Common myeloid progenitor, CD34-positive (primary cell): ENCODE data around the gene TERC. TPM values are rescaled to one million over a fixed set of nuclear protein-coding genes. Genes with fewer than 3 reads are reported as not detected.
A peak's percentile ranks its signal among the peaks of the same experiment; 100 is the strongest.

Experiments
- CTCF ChIA-PET: fragments of 350-600 bp; sonication (Branson Sonifier 250); formaldehyde crosslinking; loops from one replicate; lab custom pipeline; 2021; ENCODE audit warnings: antibody characterized with exemption; lab: Charles Lee
- POLR2A ChIA-PET: fragments of 350-600 bp; sonication (Branson Sonifier 250); formaldehyde crosslinking; loops from one replicate; lab custom pipeline; 2021; ENCODE audit warnings: antibody characterized with exemption; lab: Charles Lee
- DNase-seq, 3 donors: peaks; one replicate each; pipeline versions ENCODE4 v3.0.0 to v3.0.0-alpha.2; 2013
- H3K27ac ChIP-seq, 2 experiments: 1 replicate in 1 of 2; 2 replicates in 1 of 2; pipeline ENCODE4 v1.7.0; 2013; ENCODE audit warnings: inconsistent platforms in 2 of 2, low read length in 2 of 2, mild to moderate bottlenecking in 2 of 2, low read depth in 1 of 2, moderate library complexity in 1 of 2; ENCODE audit not compliant: severe bottlenecking in 2 of 2, insufficient read depth in 1 of 2, poor library complexity in 1 of 2
- H3K27me3 ChIP-seq, 5 experiments: replicated peaks in 2 of 5; 1 replicate in 3 of 5; 2 replicates in 2 of 5; pipeline versions ENCODE4 v1.6.1 to v1.7.0; 2013; ENCODE audit warnings: low read length in 4 of 5, mild to moderate bottlenecking in 2 of 5, moderate library complexity in 2 of 5, inconsistent platforms in 1 of 5; ENCODE audit not compliant: insufficient read depth in 5 of 5, control insufficient read depth in 4 of 5
- H3K36me3 ChIP-seq, 4 experiments: 1 replicate in 2 of 4; 2 replicates in 2 of 4; pipeline versions ENCODE4 v1.6.1 to v1.7.0; 2013; ENCODE audit warnings: low read length in 3 of 4, control low read depth in 1 of 4, mild to moderate bottlenecking in 1 of 4; ENCODE audit not compliant: control insufficient read depth in 4 of 4, insufficient read depth in 4 of 4
- H3K4me1 ChIP-seq, 4 experiments: 1 replicate in 3 of 4; 2 replicates in 1 of 4; pipeline versions ENCODE4 v1.6.1 to v1.7.1; 2013; ENCODE audit warnings: low read length in 3 of 4, mild to moderate bottlenecking in 3 of 4, control low read depth in 1 of 4, inconsistent platforms in 1 of 4, moderate library complexity in 1 of 4; ENCODE audit not compliant: control insufficient read depth in 4 of 4, insufficient read depth in 4 of 4; ENCODE audit errors: control extremely low read depth in 1 of 4
- H3K4me3 ChIP-seq, 7 experiments: 1 replicate in 4 of 7; 2 replicates in 3 of 7; pipeline versions ENCODE4 v1.5.1 to v1.7.0; 2013; ENCODE audit warnings: mild to moderate bottlenecking in 7 of 7, low read length in 6 of 7, moderate library complexity in 6 of 7, inconsistent platforms in 2 of 7, low read depth in 2 of 7, control low read depth in 1 of 7; ENCODE audit not compliant: insufficient read depth in 4 of 7, control insufficient read depth in 1 of 7; ENCODE audit errors: extremely low read depth in 1 of 7
- H3K9me3 ChIP-seq, 5 experiments: 1 replicate in 4 of 5; 2 replicates in 1 of 5; pipeline versions ENCODE4 v1.6.1 to v1.7.1; 2013; ENCODE audit warnings: low read length in 4 of 5, mild to moderate bottlenecking in 2 of 5, inconsistent platforms in 1 of 5, low read depth in 1 of 5, moderate library complexity in 1 of 5; ENCODE audit not compliant: control insufficient read depth in 4 of 5, insufficient read depth in 2 of 5; ENCODE audit errors: control extremely low read depth in 1 of 5
- WGBS: methylation state at CpG from one replicate; pipeline ENCODE4 v1.1.5; 2013; ENCODE audit not compliant: insufficient coverage; 5-methylcytosine and 5-hydroxymethylcytosine counted together
- polyA plus RNA-seq: library from polyadenylated mRNA; unstranded; fragments of 120-200 nt; gene quantifications from one replicate; pipeline ENCODE4 v1.2.1, GENCODE V29; 2013

The TERC gene
- polyA plus RNA-seq = 0.75 TPM

DNA sequence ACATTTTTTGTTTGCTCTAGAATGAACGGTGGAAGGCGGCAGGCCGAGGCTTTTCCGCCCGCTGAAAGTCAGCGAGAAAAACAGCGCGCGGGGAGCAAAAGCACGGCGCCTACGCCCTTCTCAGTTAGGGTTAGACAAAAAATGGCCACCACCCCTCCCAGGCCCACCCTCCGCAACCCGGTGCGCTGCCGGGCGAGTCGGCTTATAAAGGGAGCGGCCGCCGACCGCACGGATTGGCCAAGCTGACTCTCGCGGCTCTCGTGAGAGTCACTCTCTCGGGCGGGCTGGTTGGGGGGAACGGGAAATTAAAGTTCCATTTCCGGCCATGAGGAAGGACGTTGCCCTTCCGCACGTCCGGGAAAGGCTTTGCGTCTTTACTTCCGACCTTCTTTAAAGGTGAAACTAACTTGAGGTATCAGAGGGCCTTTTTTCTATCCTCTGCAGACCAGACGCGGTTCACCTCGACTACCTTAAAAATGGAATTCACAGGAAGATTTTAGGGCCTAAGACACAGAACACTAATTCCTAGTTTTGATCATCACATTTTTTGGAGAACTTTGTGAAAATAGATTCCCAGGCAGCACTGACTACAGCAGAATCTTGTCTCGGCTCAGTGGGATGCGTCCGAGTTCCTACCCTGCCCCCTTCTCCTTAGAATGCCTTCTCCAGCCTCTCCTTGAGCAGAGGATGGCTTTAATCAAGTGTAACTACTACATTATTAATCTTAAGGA lies at the start of gene TERC:
TERC (minus strand) TSS at position 179 of the 731 bp plus-strand sequence.
- 10% methylated on average over 40 of the region's 42 CpGs for WGBS
- peak; percentile 90 to 93 (median 92) for DNase-seq
- Histone ChIP-seq H3K27ac (peak within 1 kb of the TSS; percentile 29 to 88), H3K36me3 (no peaks in the 10 kb centered on the region), H3K9me3 (peaks cover 0 to 3% (median 0%) of the 10 kb centered on the region in 5 experiments), H3K27me3 (no peaks in the 10 kb centered on the region), H3K4me1 (peaks cover 3 to 17% (median 10%) of the 10 kb centered on the region in 4 experiments), H3K4me3 (peak within 1 kb of the TSS; percentile 62 to 98 (median 92))
- ChIA-PET CTCF (interaction anchor here (4.6 kb wide), 1 partner anchor 8 kb away, joined by 25 read pairs; the partner anchor contains the start of gene MYNN), POLR2A (interaction anchor here (0.9 to 2.1 kb wide), 3 partner anchors 8 to 592 kb away, joined by 3 to 12 read pairs (median 3); partner anchors contain the start of genes MYNN, SEC62 and SKIL)

DNA sequence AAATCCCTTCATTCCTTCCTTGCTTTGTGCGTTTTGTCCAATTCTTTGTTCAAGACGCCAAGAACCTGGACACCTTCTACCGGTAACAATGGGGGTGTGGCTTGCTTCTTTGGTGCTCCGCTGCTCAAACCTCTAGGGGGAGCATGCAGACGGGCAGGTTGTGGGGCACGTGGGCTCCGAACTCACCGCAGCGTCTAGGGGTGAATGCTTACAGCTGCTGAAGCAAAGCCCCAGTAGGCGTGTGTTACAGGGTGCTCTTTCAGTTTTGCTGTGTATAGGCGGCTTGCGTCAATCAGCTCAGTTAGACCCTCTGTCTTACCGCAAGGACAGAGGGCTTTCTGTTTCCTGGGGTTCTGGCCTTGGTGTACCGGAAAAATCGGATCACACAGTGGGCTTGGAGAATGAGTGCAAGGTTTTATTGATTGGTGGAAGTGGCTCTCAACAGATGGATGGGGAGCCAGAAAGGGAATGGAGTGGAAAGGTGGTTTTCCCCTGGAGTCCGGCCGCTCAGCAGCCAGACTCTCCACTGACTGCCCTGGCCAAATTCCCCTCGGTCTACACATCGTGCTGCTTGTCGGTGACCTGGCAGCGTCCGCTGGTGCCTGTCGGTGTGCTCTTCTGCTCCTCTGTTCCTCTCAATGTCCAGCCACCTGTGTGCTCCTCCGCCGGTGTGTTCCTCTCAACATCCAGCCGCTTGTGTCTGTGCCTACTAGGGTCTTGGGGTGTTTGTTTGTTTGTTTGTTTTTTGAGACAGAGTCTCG lies 49.1 kb upstream of the TERC start:
- Histone ChIP-seq H3K27ac (no peak overlapping the region), H3K4me1 (peaks cover 5 to 32% (median 29%) of the 10 kb centered on the region in 4 experiments), H3K9me3 (peaks cover 0 to 7% (median 3%) of the 10 kb centered on the region in 5 experiments), H3K27me3 (no peaks in the 10 kb centered on the region), H3K36me3 (no peaks in the 10 kb centered on the region), H3K4me3 (peak overlapping the region in 5 of 7 experiments; percentile 83 to 96 (median 90))
- DNase-seq = peak; percentile 86 to 94 (median 93)
- ChIA-PET CTCF (interaction anchor here (1.1 to 2.1 kb wide), 2 partner anchors 19 to 48 kb away, joined by 4 to 6 read pairs; no protein-coding TSS in a partner anchor), POLR2A (interaction anchor here (0.6 kb wide), 1 partner anchor 327 kb away, joined by 3 read pairs; no protein-coding TSS in a partner anchor)
- 26% methylated on average over 13 of the region's 27 CpGs for WGBS

DNA sequence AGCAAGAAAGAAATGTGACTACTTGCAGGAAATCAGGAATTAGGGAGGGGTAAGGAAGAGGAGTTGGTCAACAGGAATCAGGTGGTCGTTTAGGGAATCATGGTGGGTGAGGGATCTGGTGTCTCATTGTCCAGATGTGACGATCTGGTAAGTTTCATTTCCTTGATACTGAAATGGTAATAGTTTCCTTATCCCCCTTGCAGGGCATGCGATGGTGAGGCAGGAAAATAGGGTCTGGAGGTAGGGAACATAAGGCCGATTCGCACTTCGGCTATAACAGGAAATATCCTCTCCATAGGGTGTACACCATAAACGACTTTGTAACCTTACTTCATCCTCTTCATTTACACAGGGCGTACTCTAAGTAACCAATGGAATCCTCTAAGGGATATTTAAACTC lies 48.4 kb upstream of the TERC start:
- CTCF ChIA-PET = interaction anchor here (1.1 to 2.1 kb wide), 3 partner anchors 18 to 49 kb away, joined by 4 to 6 read pairs (median 4); no protein-coding TSS in a partner anchor

DNA sequence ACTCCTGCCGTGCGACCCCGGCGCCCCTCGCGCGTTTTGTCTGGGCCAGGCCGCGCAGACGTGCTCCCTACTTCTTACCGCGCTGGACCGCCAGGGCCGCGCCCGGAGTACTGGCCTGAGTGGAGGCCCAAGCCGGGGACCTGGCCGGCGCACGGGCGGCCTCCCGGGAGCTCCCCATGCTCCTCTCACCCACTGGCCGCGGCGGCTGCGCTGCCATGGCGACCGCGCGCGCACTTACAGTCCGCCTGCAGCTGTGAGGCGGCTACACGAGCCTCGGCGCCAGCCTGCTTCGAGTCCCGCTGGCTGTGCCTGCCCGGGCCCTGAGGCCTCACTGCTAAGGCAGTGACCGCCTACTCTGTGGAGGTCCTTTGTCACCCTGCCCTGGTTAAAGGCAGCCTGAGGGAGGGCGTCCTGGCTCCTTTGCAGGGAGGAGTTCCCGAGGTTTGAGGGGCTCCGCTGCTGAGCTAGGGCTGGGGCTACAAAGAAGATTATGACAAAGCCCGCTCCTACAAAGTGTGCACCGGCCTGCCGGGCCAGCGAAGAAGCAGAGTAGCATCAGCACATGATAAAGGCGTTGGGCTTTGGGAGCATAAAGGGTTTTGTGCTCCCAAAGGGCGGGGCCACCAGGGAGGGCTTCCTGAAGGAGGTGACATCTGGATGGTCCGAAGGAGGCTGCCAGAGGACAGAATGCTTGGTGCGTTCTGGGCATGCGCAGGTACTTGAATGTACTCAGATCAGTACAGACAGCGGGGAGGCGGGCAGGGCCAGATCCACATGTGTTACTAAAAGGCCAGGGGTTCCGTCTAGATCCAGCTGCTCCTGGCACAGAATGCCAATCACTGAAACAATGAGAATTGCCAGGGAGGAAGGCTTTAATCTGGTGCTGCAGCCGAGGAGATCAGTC lies 47.7 kb upstream of the TERC start, which contains the start of the genes LRRC34 and LRRIQ4:
LRRC34 (minus strand) TSS at position 573 of the 904 bp plus-strand sequence; CDS start at position 217, 356 bp downstream.
LRRIQ4 (plus strand) TSS at position 539 of the 904 bp plus-strand sequence. CDS start 9,052 bp downstream, outside the sequence.
- H3K4me3 ChIP-seq = peak within 1 kb of the TSS; percentile 70 to 96 (median 84)
- DNase-seq = peak; percentile 70 to 80 (median 78)
- 1% methylated on average over 54 of the region's 56 CpGs for WGBS
- ChIA-PET CTCF (interaction anchor here (1.2 to 2.3 kb wide), 2 partner anchors 38 to 50 kb away, joined by 4 to 11 read pairs; no protein-coding TSS in a partner anchor), POLR2A (interaction anchor here (0.9 to 1.0 kb wide), 2 partner anchors 10 to 39 kb away, joined by 4 to 6 read pairs; partner anchors contain the start of gene MYNN)
- H3K4me1 ChIP-seq = peaks cover 8 to 35% (median 32%) of the 10 kb centered on the region in 4 experiments
- peaks cover 0 to 3% (median 0%) of the 10 kb centered on the region in 4 experiments for H3K36me3 ChIP-seq
- no peaks in the 10 kb centered on the region for H3K27me3 ChIP-seq
- peaks cover 0 to 7% (median 3%) of the 10 kb centered on the region in 5 experiments for H3K9me3 ChIP-seq
- peak within 1 kb of the TSS; percentile 56 to 85 for H3K27ac ChIP-seq

More for the DNA sequence above, 48.4 kb upstream of the TERC start:
- peak overlapping the region in 1 of 2 experiments; percentile 85 for H3K27ac ChIP-seq
- 18% methylated on average over 3 of the region's 8 CpGs for WGBS
- H3K27me3 ChIP-seq = no peaks in the 10 kb centered on the region
- H3K4me3 ChIP-seq = peak overlapping the region in 6 of 7 experiments; percentile 70 to 96 (median 87)
- peak in 1 of 3 donors; percentile 15 for DNase-seq
- H3K36me3 ChIP-seq = no peaks in the 10 kb centered on the region
- POLR2A ChIA-PET = no interaction called here
- H3K4me1 ChIP-seq = peaks cover 8 to 35% (median 32%) of the 10 kb centered on the region in 4 experiments
- peaks cover 0 to 7% (median 3%) of the 10 kb centered on the region in 5 experiments for H3K9me3 ChIP-seq

DNA sequence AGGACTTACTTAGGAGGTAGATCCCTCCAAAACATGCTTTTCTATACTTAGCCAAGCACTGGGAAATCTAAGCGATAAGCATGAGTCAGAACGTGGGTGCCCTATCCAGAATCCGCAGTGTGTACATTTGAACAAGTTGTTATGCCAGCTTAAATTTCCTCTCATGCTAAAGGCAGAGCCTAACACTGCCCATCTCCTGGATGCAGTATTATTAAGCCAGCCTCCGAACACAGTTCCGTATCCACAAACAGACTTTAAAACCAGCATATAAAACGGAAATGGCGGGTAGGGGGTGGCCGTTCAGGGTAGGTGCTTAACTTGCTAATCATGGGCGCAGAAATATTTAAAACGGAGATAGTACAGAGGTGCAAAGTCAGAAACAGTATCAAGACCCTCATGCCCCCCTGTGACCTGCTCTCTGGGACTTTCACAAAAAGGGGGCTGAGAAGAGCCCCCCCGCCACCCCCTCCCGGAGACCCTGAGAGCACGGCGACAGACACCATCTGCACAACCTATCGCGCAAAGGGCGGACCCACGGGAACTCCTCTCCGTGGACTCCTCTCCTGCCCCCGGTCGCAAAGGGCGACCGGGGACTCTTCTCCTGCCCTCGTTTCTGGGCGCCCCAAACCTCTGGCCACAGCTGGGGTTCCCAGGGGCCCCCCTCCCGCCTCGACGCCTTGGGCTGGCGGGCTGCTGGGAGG lies 46.9 kb upstream of the TERC start:
- POLR2A ChIA-PET = interaction anchor here (0.9 to 1.0 kb wide), 2 partner anchors 11 to 39 kb away, joined by 4 to 6 read pairs; partner anchors contain the start of gene MYNN
- WGBS = 0% methylated on average over 23 of the region's 29 CpGs

More for the DNA sequence above, 46.9 kb upstream of the TERC start:
- H3K4me3 ChIP-seq = peak overlapping the region; percentile 70 to 96 (median 84)
- DNase-seq = peak; percentile 50 to 82 (median 77)
- H3K27ac ChIP-seq = peak overlapping the region; percentile 56 to 85
- peaks cover 0 to 3% (median under 1%) of the 10 kb centered on the region in 4 experiments for H3K36me3 ChIP-seq
- CTCF ChIA-PET = interaction anchor here (1.0 to 2.3 kb wide), 5 partner anchors 14 to 49 kb away, joined by 3 to 11 read pairs (median 4); partner anchors contain the start of gene MYNN
- H3K9me3 ChIP-seq = peaks cover 0 to 7% (median 3%) of the 10 kb centered on the region in 5 experiments
- H3K27me3 ChIP-seq = no peaks in the 10 kb centered on the region
- H3K4me1 ChIP-seq = peaks cover 8 to 35% (median 32%) of the 10 kb centered on the region in 4 experiments
